Measurements from ENCODE around the gene IKBKE. TPM values are rescaled to one million over a fixed set of nuclear protein-coding genes. Genes with fewer than 3 reads are reported as not detected.

IKBKE gene
- polyA plus RNA-seq, 1 donor, result 2.9 TPM

DNA sequence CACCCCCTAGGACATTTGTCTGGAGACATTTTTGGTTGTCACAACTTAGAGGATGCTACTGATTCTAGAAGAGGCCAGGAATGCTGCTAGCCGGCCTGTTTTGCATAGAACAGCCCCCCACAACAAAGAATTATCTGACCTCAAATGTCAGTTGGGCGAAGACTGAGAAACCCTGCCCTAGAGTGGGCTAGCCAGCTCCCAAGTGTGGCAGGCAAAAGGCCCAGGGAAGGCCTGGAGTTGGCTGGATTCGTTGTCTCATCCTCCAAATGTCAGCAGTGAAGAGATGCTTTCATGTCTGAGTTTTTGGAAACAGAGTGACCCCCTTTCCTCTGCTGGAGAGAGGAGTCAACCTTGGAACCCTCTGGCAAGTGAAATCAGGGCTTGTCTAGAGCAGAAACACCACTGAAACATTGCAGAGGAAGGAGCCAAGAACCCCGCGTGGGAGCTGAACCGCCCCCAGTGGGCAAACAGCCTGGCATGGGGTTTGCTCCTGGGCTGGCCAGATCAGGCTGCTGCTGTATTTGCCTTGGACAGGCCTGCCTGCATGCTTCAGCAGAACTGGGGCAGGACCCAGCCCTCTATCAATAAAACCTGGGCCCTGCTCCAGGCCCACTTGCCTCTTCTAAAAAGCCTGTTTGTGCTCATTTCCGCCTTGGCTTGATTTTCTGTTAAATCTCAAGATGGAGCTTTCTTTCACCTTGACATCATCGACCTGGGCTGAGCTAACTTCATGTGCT, 69.9 kb downstream of the IKBKE start:
- DNase-seq (ENCODE audit: low read depth), result no peak

GRCh38 chr1:206541236-206541833, 71.1 kb downstream of the IKBKE start:
- no peak for DNase-seq (ENCODE audit: low read depth)

DNA sequence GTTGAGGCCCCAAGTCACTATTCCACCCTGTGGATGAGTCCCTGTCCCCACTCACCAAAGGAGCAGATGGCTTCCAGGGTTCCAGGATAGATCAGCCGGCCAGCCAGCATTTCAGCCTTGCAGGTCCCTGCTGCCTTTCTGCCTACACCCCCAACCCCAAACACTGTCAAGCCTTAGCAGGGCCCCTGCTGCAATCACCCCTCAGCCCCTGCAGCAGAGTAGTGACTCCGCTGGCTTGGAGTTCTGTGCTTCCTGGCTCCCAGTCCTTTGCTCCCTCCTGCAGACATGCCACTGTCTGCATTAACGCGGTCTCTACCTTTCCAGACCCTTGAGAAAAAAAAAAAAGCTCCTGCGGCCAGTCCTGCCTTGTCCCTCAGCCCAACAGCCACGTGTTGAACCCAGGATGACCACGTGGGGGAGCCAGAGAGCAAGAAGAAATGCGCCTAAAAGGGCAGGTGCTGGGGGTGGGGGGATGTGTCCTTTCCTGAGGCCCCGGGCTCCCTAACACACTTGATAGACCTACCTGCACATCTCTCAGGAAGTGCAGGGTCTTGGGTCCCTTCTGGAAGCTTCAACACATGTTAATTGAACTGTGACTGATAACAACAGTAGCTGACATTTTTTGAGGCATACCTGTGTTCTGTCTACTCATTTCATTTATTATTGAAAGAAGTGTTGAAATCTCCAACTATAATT, 74.4 kb downstream of the IKBKE start:
- DNase-seq (ENCODE audit: low read depth), result no peak

DNA sequence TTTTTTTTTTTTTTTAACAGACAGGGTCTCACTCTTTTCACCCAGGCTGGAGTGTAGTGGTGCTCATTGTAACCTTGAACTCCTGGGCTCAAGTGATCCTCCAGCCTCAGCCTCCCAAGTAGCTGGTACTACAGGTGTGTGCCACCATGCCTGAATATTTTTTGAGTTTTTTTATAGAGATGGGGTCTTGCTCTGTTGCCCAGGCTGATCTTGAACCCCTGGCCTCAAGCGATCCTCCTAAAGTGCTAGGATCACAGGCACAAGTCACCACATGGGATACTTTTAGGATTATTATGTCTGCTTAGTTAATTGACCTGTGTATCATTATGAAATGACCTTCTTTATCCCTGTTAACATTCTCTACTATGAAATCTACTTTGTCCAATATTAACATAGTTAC, 75.1 kb downstream of the IKBKE start:
- DNase-seq (ENCODE audit: low read depth), result no peak

Other genes starting within 250 kb of the IKBKE start
- 7.1 TPM for gene RASSF5, start 37.1 kb downstream of the IKBKE start, polyA plus RNA-seq (ENCODE audit: insufficient read length)
- gene EIF2D, start 142.0 kb downstream of the IKBKE start, polyA plus RNA-seq (ENCODE audit: insufficient read length), result 37.8 TPM
- gene DYRK3, start 165.1 kb downstream of the IKBKE start, polyA plus RNA-seq (ENCODE audit: insufficient read length), result 3.6 TPM
- 75.5 TPM for gene MAPKAPK2, start 214.4 kb downstream of the IKBKE start, polyA plus RNA-seq (ENCODE audit: insufficient read length)

Measured in forelimb muscle (tissue), 1 donor.